Fibroblast of upper back skin (primary cell): ENCODE measurements around the gene ETNK2.

Source experiments
- DNase-seq: peaks from one replicate; pipeline ENCODE4 v3.0.0-alpha.2; 2013

ETNK2 gene

GRCh38 chr1:204174958-204175357 lies 23.1 kb upstream of the ETNK2 start:
- DNase-seq = no peak

GRCh38 chr1:204172404-204173029 lies 20.7 kb upstream of the ETNK2 start:
- DNase-seq = no peak

GRCh38 chr1:204171751-204172178 lies 19.9 kb upstream of the ETNK2 start:
- DNase-seq = peak; percentile 65

- DNase-seq = no peak
These were observed 18.8 kb upstream of the ETNK2 start for GRCh38 chr1:204170494-204171155.

- no peak for DNase-seq
These were observed 18.0 kb upstream of the ETNK2 start for GRCh38 chr1:204169858-204170257.

GRCh38 chr1:204167730-204168129 lies 15.9 kb upstream of the ETNK2 start:
- DNase-seq = no peak

GRCh38 chr1:204166219-204166618 lies 14.4 kb upstream of the ETNK2 start, which contains the start of gene REN:
Gene REN, minus strand, starts transcription at chr1:204166337. Its CDS starts 44 bp downstream, at chr1:204166293.
- no peak for DNase-seq

GRCh38 chr1:204162494-204163074 lies 10.7 kb upstream of the ETNK2 start:
- peak; percentile 70 for DNase-seq

- DNase-seq = no peak
These were observed 10.0 kb upstream of the ETNK2 start for GRCh38 chr1:204161609-204162493.

GRCh38 chr1:204157962-204158361 lies 6.1 kb upstream of the ETNK2 start:
- DNase-seq = no peak

GRCh38 chr1:204155881-204156280 lies 4.0 kb upstream of the ETNK2 start:
- DNase-seq = no peak

- no peak for DNase-seq
These were observed 2.9 kb upstream of the ETNK2 start for GRCh38 chr1:204154568-204155255.

- no peak for DNase-seq
These were observed 1.8 kb upstream of the ETNK2 start for GRCh38 chr1:204153667-204154066.

GRCh38 chr1:204152310-204153044 lies 633 bp upstream of the ETNK2 start:
- DNase-seq = no peak

GRCh38 chr1:204150702-204151551 lies 917 bp downstream of the ETNK2 start:
- DNase-seq = no peak

- DNase-seq = no peak
These were observed 1.9 kb downstream of the ETNK2 start for GRCh38 chr1:204149635-204150565.

GRCh38 chr1:204149107-204149506 lies 2.7 kb downstream of the ETNK2 start:
- no peak for DNase-seq

- DNase-seq = no peak
These were observed 4.1 kb downstream of the ETNK2 start for GRCh38 chr1:204147406-204148383.
